H9 (cell line): ENCODE data around the gene TMSB10. TPM values are rescaled to one million over a fixed set of nuclear protein-coding genes. Genes with fewer than 3 reads are reported as not detected.

Source experiments
- DNase-seq: peaks from one replicate; pipeline ENCODE4 v3.0.0-alpha.2; 2017
- H2AFZ ChIP-seq: one replicate; pipeline ENCODE4 v1.6.1; 2013; ENCODE audit warnings: mild to moderate bottlenecking, low read length, control low read depth, moderate library complexity
- H2AK5ac ChIP-seq: 2 replicates; pipeline ENCODE4 v1.6.1; 2013; ENCODE audit warnings: low read length, control low read depth, mixed read lengths; ENCODE audit not compliant: insufficient read length
- H2BK120ac ChIP-seq: one replicate; pipeline ENCODE4 v1.6.1; 2013; ENCODE audit warnings: low read depth, mild to moderate bottlenecking, low read length, control low read depth, inconsistent platforms; ENCODE audit not compliant: poor library complexity, severe bottlenecking
- H2BK12ac ChIP-seq: 2 replicates; pipeline ENCODE4 v1.6.1; 2013; ENCODE audit warnings: low read length, control low read depth, mixed read lengths, low read depth; ENCODE audit not compliant: insufficient read length
- H2BK15ac ChIP-seq: 2 replicates; pipeline ENCODE4 v1.6.1; 2013; ENCODE audit warnings: low read depth, low read length, control low read depth
- H2BK20ac ChIP-seq: one replicate; pipeline ENCODE4 v1.6.1; 2013; ENCODE audit warnings: low read depth, mild to moderate bottlenecking, low read length, control low read depth, inconsistent platforms; ENCODE audit not compliant: poor library complexity, severe bottlenecking
- H2BK5ac ChIP-seq: 2 replicates; pipeline ENCODE4 v1.6.1; 2013; ENCODE audit warnings: low read length, control low read depth, mixed read lengths; ENCODE audit not compliant: insufficient read length
- H3K14ac ChIP-seq: 2 replicates; pipeline ENCODE4 v1.6.1; 2013; ENCODE audit warnings: low read length, control low read depth; ENCODE audit not compliant: insufficient read depth
- H3K18ac ChIP-seq: 2 replicates; pipeline ENCODE4 v1.6.1; 2013; ENCODE audit warnings: low read depth, mild to moderate bottlenecking, mixed read lengths, low read length, control low read depth; ENCODE audit not compliant: insufficient read length
- H3K23ac ChIP-seq: 2 replicates; pipeline ENCODE4 v1.6.1; 2013; ENCODE audit warnings: low read length, control low read depth, mixed read lengths, low read depth; ENCODE audit not compliant: insufficient read length
- H3K23me2 ChIP-seq: 2 replicates; pipeline ENCODE4 v1.6.1; 2013; ENCODE audit warnings: low read depth, mild to moderate bottlenecking, mixed read lengths, low read length, control low read depth; ENCODE audit not compliant: insufficient read length, poor library complexity, severe bottlenecking
- H3K27ac ChIP-seq: 2 replicates; pipeline ENCODE4 v1.5.1; 2013; ENCODE audit warnings: low read length, control low read depth, mixed read lengths, low read depth; ENCODE audit not compliant: insufficient read length
- H3K27me3 ChIP-seq: 2 replicates; pipeline ENCODE4 v1.6.1; 2013; ENCODE audit warnings: low read length, control low read depth, inconsistent platforms; ENCODE audit not compliant: insufficient read depth
- H3K4ac ChIP-seq: 2 replicates; pipeline ENCODE4 v1.6.1; 2013; ENCODE audit warnings: low read depth, mild to moderate bottlenecking, control low read depth, inconsistent platforms, low read length, moderate library complexity
- H3K4me1 ChIP-seq: 2 replicates; pipeline ENCODE4 v1.6.1; 2013; ENCODE audit warnings: low read length, control low read depth, inconsistent platforms; ENCODE audit not compliant: insufficient read depth
- H3K4me2 ChIP-seq: 2 replicates; pipeline ENCODE4 v1.6.1; 2013; ENCODE audit warnings: low read length, control low read depth, mixed read lengths; ENCODE audit not compliant: insufficient read length, insufficient read depth
- H3K56ac ChIP-seq: 2 replicates; pipeline ENCODE4 v1.6.1; 2013; ENCODE audit warnings: low read depth, mild to moderate bottlenecking, mixed read lengths, low read length, control low read depth; ENCODE audit not compliant: insufficient read length
- H3K79me1 ChIP-seq: 2 replicates; pipeline ENCODE4 v1.6.1; 2013; ENCODE audit warnings: low read depth, mild to moderate bottlenecking, moderate library complexity, low read length, control low read depth, inconsistent platforms; ENCODE audit not compliant: insufficient read depth, poor library complexity, severe bottlenecking
- H3K79me2 ChIP-seq: 2 replicates; pipeline ENCODE4 v1.6.1; 2013; ENCODE audit warnings: low read length, control low read depth, inconsistent platforms; ENCODE audit not compliant: insufficient read depth
- H3K9ac ChIP-seq: 2 replicates; pipeline ENCODE4 v1.6.1; 2013; ENCODE audit warnings: low read length, control low read depth, mixed read lengths; ENCODE audit not compliant: insufficient read length; ENCODE audit errors: extremely low read depth
- H3K9me3 ChIP-seq: one replicate; pipeline ENCODE4 v1.6.1; 2013; ENCODE audit warnings: low read depth, low read length, inconsistent platforms; ENCODE audit not compliant: control insufficient read depth
- H3T11ph ChIP-seq: one replicate; pipeline ENCODE4 v1.6.1; 2013; ENCODE audit warnings: mild to moderate bottlenecking, low read length, control low read depth, inconsistent platforms
- H4K20me1 ChIP-seq: one replicate; pipeline ENCODE4 v1.6.1; 2013; ENCODE audit not compliant: control insufficient read depth, insufficient read length, insufficient read depth
- H4K5ac ChIP-seq: 2 replicates; pipeline ENCODE4 v1.6.1; 2013; ENCODE audit warnings: low read depth, mild to moderate bottlenecking, mixed read lengths, low read length, control low read depth; ENCODE audit not compliant: insufficient read length
- H4K8ac ChIP-seq: replicated peaks from 2 replicates; pipeline ENCODE4 v1.6.1; 2013; ENCODE audit warnings: low read length, control low read depth, mixed read lengths, low read depth; ENCODE audit not compliant: insufficient read length
- H4K91ac ChIP-seq: 2 replicates; pipeline ENCODE4 v1.6.1; 2013; ENCODE audit warnings: low read depth, mild to moderate bottlenecking, moderate library complexity, mixed read lengths, low read length, control low read depth; ENCODE audit not compliant: insufficient read length
- H3K27ac Mint-ChIP-seq, 3 experiments: 2 replicates in 2 of 3; 3 replicates in 1 of 3; pipeline ENCODE4 v1.8.0; 2020 to 2021; ENCODE audit warnings: mixed read lengths in 3 of 3, mild to moderate bottlenecking in 1 of 3, moderate library complexity in 1 of 3
- H3K27me3 Mint-ChIP-seq: 2 replicates; pipeline ENCODE4 v1.8.0; 2021; ENCODE audit warnings: low read depth, mild to moderate bottlenecking, moderate library complexity, mixed read lengths
- H3K36me3 Mint-ChIP-seq, 3 experiments: 2 replicates in 2 of 3; 3 replicates in 1 of 3; pipeline ENCODE4 v1.8.0; 2020 to 2021; ENCODE audit warnings: low read depth in 3 of 3, mixed read lengths in 3 of 3; ENCODE audit not compliant: insufficient read depth in 1 of 3
- H3K4me1 Mint-ChIP-seq, 2 experiments: 2 replicates each; pipeline ENCODE4 v1.8.0; 2020; ENCODE audit warnings: mixed read lengths in 2 of 2
- H3K4me3 Mint-ChIP-seq, 2 experiments: 2 replicates in 1 of 2; 3 replicates in 1 of 2; pipeline ENCODE4 v1.8.0; 2020 to 2021; ENCODE audit warnings: mild to moderate bottlenecking in 2 of 2, mixed read lengths in 2 of 2, moderate library complexity in 1 of 2
- H3K9me3 Mint-ChIP-seq, 2 experiments: 2 replicates in 1 of 2; 3 replicates in 1 of 2; pipeline ENCODE4 v1.8.0; 2020; ENCODE audit warnings: mild to moderate bottlenecking in 2 of 2, mixed read lengths in 2 of 2, moderate library complexity in 1 of 2
- CTCF ChIP-seq: fragments of 200-600 bp; sonication (generic); conservative IDR thresholded peaks from 3 replicates; pipeline ENCODE4 v1.8.0; 2021; ENCODE audit warnings: antibody characterized with exemption, mild to moderate bottlenecking
- total RNA-seq: library from RNA; stranded (reverse); gene quantifications from 2 replicates; pipeline ENCODE4 v1.2.1, GENCODE V29; 2021

TMSB10 gene
- total RNA-seq, 1 experiment from 2014 or later = 755 TPM

GRCh38 chr2:84923009-84923408 lies 17.6 kb downstream of the TMSB10 start:
- no peaks in the 10 kb centered on the region for H3K4me1 ChIP-seq
- H3K4me3 Mint-ChIP-seq = no peak overlapping the region
- no peak overlapping the region for H4K8ac ChIP-seq
- no peak overlapping the region for H2BK15ac ChIP-seq
- H2BK5ac ChIP-seq = no peak overlapping the region
- H3K27ac ChIP-seq = no peak overlapping the region
- no peak overlapping the region for H2AK5ac ChIP-seq
- H4K5ac ChIP-seq = no peak overlapping the region
- H3K23ac ChIP-seq = no peak overlapping the region
- H2BK12ac ChIP-seq = no peak overlapping the region
- no peak overlapping the region for H3K4me2 ChIP-seq
- no peaks in the 10 kb centered on the region for H3K36me3 Mint-ChIP-seq
- no peak overlapping the region for H3K14ac ChIP-seq
- no peak overlapping the region for H3T11ph ChIP-seq
- H3K4ac ChIP-seq = no peak overlapping the region
- H2BK20ac ChIP-seq = no peak overlapping the region
- no peaks in the 10 kb centered on the region for H3K79me1 ChIP-seq
- H4K91ac ChIP-seq = no peak overlapping the region
- no peaks in the 10 kb centered on the region; the same call in 1 of the 2 replicates for H3K27me3 ChIP-seq
- H3K79me2 ChIP-seq = no peaks in the 10 kb centered on the region
- no peaks in the 10 kb centered on the region; a peak in 1 of 5 replicates for H3K9me3 Mint-ChIP-seq
- no peak for DNase-seq
- H3K9me3 ChIP-seq = no peaks in the 10 kb centered on the region
- H3K56ac ChIP-seq = no peak overlapping the region
- H3K4me1 Mint-ChIP-seq = peaks cover 28% of the 10 kb centered on the region in 2 experiments
- no peak overlapping the region for H3K18ac ChIP-seq
- H3K27me3 Mint-ChIP-seq = peaks cover 12% of the 10 kb centered on the region
- no peak overlapping the region; a peak in 1 of 7 replicates for H3K27ac Mint-ChIP-seq
- TF ChIP-seq CTCF = no peak
- H4K20me1 ChIP-seq = no peaks in the 10 kb centered on the region
- H2BK120ac ChIP-seq = no peak overlapping the region
- H3K9ac ChIP-seq = no peak overlapping the region
- peaks cover 5% of the 10 kb centered on the region for H3K23me2 ChIP-seq
- no peak overlapping the region for H2AFZ ChIP-seq
